Measurements from ENCODE around the gene SMIM38.

DNA sequence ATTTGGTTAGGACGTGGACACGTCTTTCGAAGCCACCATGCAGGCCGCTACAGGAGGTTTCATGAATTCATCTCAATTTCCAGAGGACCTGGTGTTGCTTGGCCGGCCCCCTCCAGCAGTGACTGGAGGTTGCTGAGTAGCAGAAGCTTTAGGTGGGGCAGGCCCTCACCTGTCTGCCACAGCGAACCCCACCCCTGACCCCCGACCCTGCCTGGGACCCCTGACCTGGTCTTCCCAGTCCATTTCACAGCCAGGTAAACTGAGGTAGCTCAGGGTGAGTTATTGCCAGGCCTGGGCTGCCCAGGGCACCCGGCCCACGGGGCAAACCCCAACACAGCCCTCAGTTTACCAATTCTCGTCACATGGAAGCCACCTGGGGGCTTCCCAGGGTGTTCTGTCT lies 39.1 kb upstream of the SMIM38 start:
- TF ChIP-seq CTCF (conservative IDR thresholded peaks at IDR 0.05; ENCODE audit: low read depth in 2 of 2) (no peak), ZNF114 (CRISPR knock-in tag; IDR thresholded peaks at IDR 0.05) (no peak), ETS1 (IDR thresholded peaks at IDR 0.05) (no peak), EZH2phosphoT487 (IDR thresholded peaks at IDR 0.05; ENCODE audit: unreplicated experiment) (no peak), EZH2 (IDR thresholded peaks at IDR 0.05; ENCODE audit: low read depth, unreplicated experiment) (no peak), REST (IDR thresholded peaks at IDR 0.05; ENCODE audit: unreplicated experiment) (no peak)

All from GM23338 (cell line).